ENCODE data around the gene GATB.

The GATB gene

GRCh38 chr4:151641983-151642382, 118.8 kb downstream of the GATB start:
- H3K4me3 Mint-ChIP-seq = no peak overlapping the region
- DNase-seq (ENCODE audit: low spot score) = no peak
- H3K27ac Mint-ChIP-seq = no peak overlapping the region
- no peaks in the 10 kb centered on the region for H3K9me3 Mint-ChIP-seq
- peaks cover 3% of the 10 kb centered on the region for H3K27me3 Mint-ChIP-seq (ENCODE audit: low read depth)
- H3K36me3 Mint-ChIP-seq (ENCODE audit: low read depth) = no peaks in the 10 kb centered on the region
- H3K4me1 Mint-ChIP-seq (ENCODE audit: low read depth) = no peaks in the 10 kb centered on the region

GRCh38 chr4:151641167-151641566, 119.6 kb downstream of the GATB start:
- no peaks in the 10 kb centered on the region for H3K9me3 Mint-ChIP-seq
- no peak for DNase-seq (ENCODE audit: low spot score)
- no peak overlapping the region for H3K27ac Mint-ChIP-seq
- no peaks in the 10 kb centered on the region for H3K36me3 Mint-ChIP-seq (ENCODE audit: low read depth)
- H3K4me1 Mint-ChIP-seq (ENCODE audit: low read depth) = no peaks in the 10 kb centered on the region
- H3K27me3 Mint-ChIP-seq (ENCODE audit: low read depth) = peaks cover 3% of the 10 kb centered on the region
- no peak overlapping the region for H3K4me3 Mint-ChIP-seq

- no peak for DNase-seq (ENCODE audit: low spot score)
- no peaks in the 10 kb centered on the region for H3K9me3 Mint-ChIP-seq
- no peak overlapping the region for H3K4me3 Mint-ChIP-seq
- no peak overlapping the region for H3K27ac Mint-ChIP-seq
- H3K36me3 Mint-ChIP-seq (ENCODE audit: low read depth) = no peaks in the 10 kb centered on the region
- no peaks in the 10 kb centered on the region for H3K4me1 Mint-ChIP-seq (ENCODE audit: low read depth)
- peaks cover 4% of the 10 kb centered on the region for H3K27me3 Mint-ChIP-seq (ENCODE audit: low read depth)
Measured at GRCh38 chr4:151640381-151640780, 120.4 kb downstream of the GATB start.

- no peaks in the 10 kb centered on the region for H3K36me3 Mint-ChIP-seq (ENCODE audit: low read depth)
- peaks cover 9% of the 10 kb centered on the region for H3K27me3 Mint-ChIP-seq (ENCODE audit: low read depth)
- H3K4me1 Mint-ChIP-seq (ENCODE audit: low read depth) = no peaks in the 10 kb centered on the region
- no peak overlapping the region for H3K27ac Mint-ChIP-seq
- no peak overlapping the region for H3K4me3 Mint-ChIP-seq
- H3K9me3 Mint-ChIP-seq = no peaks in the 10 kb centered on the region
- no peak for DNase-seq (ENCODE audit: low spot score)
Measured at GRCh38 chr4:151638295-151638858, 122.4 kb downstream of the GATB start.

GRCh38 chr4:151631349-151631748, 129.5 kb downstream of the GATB start:
- Mint-ChIP-seq H3K27me3 (ENCODE audit: low read depth) (peaks cover 36% of the 10 kb centered on the region), H3K4me3 (no peak overlapping the region), H3K9me3 (no peaks in the 10 kb centered on the region), H3K27ac (no peak overlapping the region), H3K36me3 (ENCODE audit: low read depth) (no peaks in the 10 kb centered on the region), H3K4me1 (ENCODE audit: low read depth) (peaks cover 4% of the 10 kb centered on the region)
- no peak for DNase-seq (ENCODE audit: low spot score)

GRCh38 chr4:151629097-151629783, 131.6 kb downstream of the GATB start:
- DNase-seq (ENCODE audit: low spot score) = no peak
- H3K9me3 Mint-ChIP-seq = no peaks in the 10 kb centered on the region
- peaks cover 29% of the 10 kb centered on the region for H3K27me3 Mint-ChIP-seq (ENCODE audit: low read depth)
- no peaks in the 10 kb centered on the region for H3K36me3 Mint-ChIP-seq (ENCODE audit: low read depth)
- no peak overlapping the region for H3K4me3 Mint-ChIP-seq
- H3K27ac Mint-ChIP-seq = no peak overlapping the region
- peaks cover 4% of the 10 kb centered on the region for H3K4me1 Mint-ChIP-seq (ENCODE audit: low read depth)

- Mint-ChIP-seq H3K9me3 (no peaks in the 10 kb centered on the region), H3K36me3 (ENCODE audit: low read depth) (no peaks in the 10 kb centered on the region), H3K27me3 (ENCODE audit: low read depth) (peaks cover 34% of the 10 kb centered on the region), H3K4me1 (ENCODE audit: low read depth) (peaks cover 4% of the 10 kb centered on the region), H3K27ac (no peak overlapping the region), H3K4me3 (no peak overlapping the region)
- no peak for DNase-seq (ENCODE audit: low spot score)
Measured at GRCh38 chr4:151628001-151628608, 132.7 kb downstream of the GATB start.

- H3K4me1 Mint-ChIP-seq (ENCODE audit: low read depth) = no peaks in the 10 kb centered on the region
- no peaks in the 10 kb centered on the region for H3K36me3 Mint-ChIP-seq (ENCODE audit: low read depth)
- H3K9me3 Mint-ChIP-seq = no peaks in the 10 kb centered on the region
- DNase-seq (ENCODE audit: low spot score) = no peak
- peaks cover 28% of the 10 kb centered on the region for H3K27me3 Mint-ChIP-seq (ENCODE audit: low read depth)
- H3K27ac Mint-ChIP-seq = no peak overlapping the region
- no peak overlapping the region for H3K4me3 Mint-ChIP-seq
Measured at GRCh38 chr4:151627491-151627890, 133.3 kb downstream of the GATB start.

- H3K9me3 Mint-ChIP-seq = no peaks in the 10 kb centered on the region
- H3K4me3 Mint-ChIP-seq = no peak overlapping the region
- no peak overlapping the region for H3K27ac Mint-ChIP-seq
- H3K36me3 Mint-ChIP-seq (ENCODE audit: low read depth) = no peaks in the 10 kb centered on the region
- no peak for DNase-seq (ENCODE audit: low spot score)
- no peaks in the 10 kb centered on the region for H3K4me1 Mint-ChIP-seq (ENCODE audit: low read depth)
- peaks cover 28% of the 10 kb centered on the region for H3K27me3 Mint-ChIP-seq (ENCODE audit: low read depth)
Measured at GRCh38 chr4:151626751-151627150, 134.1 kb downstream of the GATB start.

- DNase-seq (ENCODE audit: low spot score) = no peak
- Mint-ChIP-seq H3K9me3 (no peaks in the 10 kb centered on the region), H3K4me3 (no peak overlapping the region), H3K27ac (no peak overlapping the region), H3K36me3 (ENCODE audit: low read depth) (no peaks in the 10 kb centered on the region), H3K4me1 (ENCODE audit: low read depth) (no peaks in the 10 kb centered on the region), H3K27me3 (ENCODE audit: low read depth) (peaks cover 26% of the 10 kb centered on the region)
Measured at GRCh38 chr4:151626228-151626627, 134.6 kb downstream of the GATB start.

GRCh38 chr4:151624626-151625565, 135.9 kb downstream of the GATB start:
- Mint-ChIP-seq H3K27me3 (ENCODE audit: low read depth) (peaks cover 20% of the 10 kb centered on the region), H3K27ac (no peak overlapping the region), H3K9me3 (no peaks in the 10 kb centered on the region), H3K4me3 (no peak overlapping the region), H3K4me1 (ENCODE audit: low read depth) (no peaks in the 10 kb centered on the region), H3K36me3 (ENCODE audit: low read depth) (no peaks in the 10 kb centered on the region)
- DNase-seq (ENCODE audit: low spot score) = no peak

Measured in T-helper 2 cell treated with Interferon-gamma antibody and Interleukin-4, amounts not matched to agents 5 μg/mL and 100 μg/mL, for 36 hours (primary cell).